Upper lobe of left lung (tissue), 6 donors: ENCODE measurements around the gene DIP2A. TPM values are rescaled to one million over a fixed set of nuclear protein-coding genes. Genes with fewer than 3 reads are reported as not detected.
A peak's percentile ranks its signal among the peaks of the same experiment; 100 is the strongest.

Experiments
- ATAC-seq, 2 donors: fragments of 200-7000 bp; cut with Tn5 transposase; one replicate each; pipeline ENCODE4 v1.9.1; 2022; ENCODE audit warnings: mild to moderate bottlenecking in 2 of 2, moderate library complexity in 2 of 2; ENCODE audit not compliant: low FRiP score in 2 of 2
- DNase-seq, 2 donors: peaks; one replicate each; pipeline ENCODE4 v3.0.0-alpha.2; 2019 to 2020
- H3K27ac ChIP-seq, 4 donors: fragments of 200-600 bp; sonication (generic); one replicate each; pipeline ENCODE4 v1.5.1; 2016 to 2019
- H3K27me3 ChIP-seq, 4 donors: fragments of 200-600 bp; sonication (generic); one replicate each; pipeline ENCODE4 v1.5.1; 2017 to 2019
- H3K36me3 ChIP-seq, 4 donors: fragments of 200-600 bp; sonication (generic); one replicate each; pipeline ENCODE4 v1.5.1; 2016 to 2019
- H3K4me1 ChIP-seq, 4 donors: fragments of 200-600 bp; sonication (generic); one replicate each; pipeline ENCODE4 v1.5.1; 2018 to 2019
- H3K4me3 ChIP-seq, 4 donors: fragments of 200-600 bp; sonication (generic); one replicate each; pipeline ENCODE4 v1.5.1; 2017 to 2019; ENCODE audit warnings: mild to moderate bottlenecking in 2 of 4, moderate library complexity in 1 of 4
- H3K9me3 ChIP-seq, 4 donors: fragments of 200-600 bp; sonication (generic); one replicate each; pipeline ENCODE4 v1.5.1; 2018 to 2019
- EP300 ChIP-seq, 4 donors: sonication (generic); formaldehyde crosslinking; IDR thresholded peaks; one replicate each; pipeline ENCODE4 v1.5.1; 2017; ENCODE audit warnings: antibody characterized with exemption in 4 of 4, control low read depth in 2 of 4
- POLR2A ChIP-seq, 4 donors: fragments of 450-650 bp; IDR thresholded peaks; one replicate each; pipeline ENCODE4 v1.5.1; 2016 to 2017; ENCODE audit warnings: antibody characterized with exemption in 4 of 4, mild to moderate bottlenecking in 2 of 4
- POLR2AphosphoS5 ChIP-seq, 2 donors: sonication (generic); formaldehyde crosslinking; IDR thresholded peaks; one replicate each; pipeline ENCODE4 v1.5.1; 2017; ENCODE audit warnings: antibody characterized with exemption in 2 of 2
- WGBS, 2 donors: methylation state at CpG; one replicate each; pipeline ENCODE4 v1.1.5; 2017 to 2018; 5-methylcytosine and 5-hydroxymethylcytosine counted together
- total RNA-seq, 6 donors: library from RNA; depleted of rRNA in 4 of 6; stranded (reverse); fragments of >200 nt in 4 of 6; gene quantifications; one replicate each; pipeline versions ENCODE4 v1.1.0 to v1.2.1, GENCODE V29; 2016 to 2021
- TF ChIP-seq, protein P1 (sequence below), 6 experiments: fragments of 450-650 bp in 4 of 6; fragments of 200-600 bp in 2 of 6; sonication (generic) in 2 of 6; IDR thresholded peaks; one replicate each; pipeline ENCODE4 v1.5.1; 2016 to 2019; ENCODE audit warnings: antibody characterized with exemption in 6 of 6
- donor health status: DM: no; HTN: no; CAD: no; lungs with moderate emphysema.
- donor health status: DM: no; HTN: yes; CAD: no; lungs with severe emphysema.

DIP2A gene
- total RNA-seq, 6 donors from 2014 or later = 22.6 to 144 (median 43.0) TPM

DNA sequence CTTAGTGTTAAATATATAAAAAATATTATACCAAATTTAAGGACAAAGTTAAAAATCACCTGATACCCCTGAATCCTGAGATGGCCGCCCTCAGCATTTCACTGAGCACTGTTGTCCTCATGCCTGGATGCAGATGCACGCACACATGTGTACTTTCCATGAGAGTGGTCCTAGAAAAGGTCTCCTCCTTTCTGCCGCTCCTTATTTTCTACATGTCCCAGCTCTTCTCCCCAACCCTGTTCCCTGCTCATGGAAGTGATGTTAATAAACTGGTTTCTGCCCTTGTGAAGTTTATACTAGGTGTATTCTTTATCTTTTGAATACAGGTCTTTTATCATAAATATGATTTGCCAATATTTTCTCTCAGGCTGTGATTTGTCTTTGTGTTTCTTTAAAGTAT lies 32.9 kb downstream of the DIP2A start:
- H3K27me3 ChIP-seq = no peaks in the 10 kb centered on the region
- peaks cover 0 to 49% (median 5%) of the 10 kb centered on the region in 4 donors for H3K36me3 ChIP-seq
- TF ChIP-seq EP300 (IDR thresholded peaks at IDR 0.05) (no peak), POLR2AphosphoS5 (IDR thresholded peaks at IDR 0.05) (no peak), POLR2A (IDR thresholded peaks at IDR 0.05) (no peak)
- TF ChIP-seq, protein P1, sequence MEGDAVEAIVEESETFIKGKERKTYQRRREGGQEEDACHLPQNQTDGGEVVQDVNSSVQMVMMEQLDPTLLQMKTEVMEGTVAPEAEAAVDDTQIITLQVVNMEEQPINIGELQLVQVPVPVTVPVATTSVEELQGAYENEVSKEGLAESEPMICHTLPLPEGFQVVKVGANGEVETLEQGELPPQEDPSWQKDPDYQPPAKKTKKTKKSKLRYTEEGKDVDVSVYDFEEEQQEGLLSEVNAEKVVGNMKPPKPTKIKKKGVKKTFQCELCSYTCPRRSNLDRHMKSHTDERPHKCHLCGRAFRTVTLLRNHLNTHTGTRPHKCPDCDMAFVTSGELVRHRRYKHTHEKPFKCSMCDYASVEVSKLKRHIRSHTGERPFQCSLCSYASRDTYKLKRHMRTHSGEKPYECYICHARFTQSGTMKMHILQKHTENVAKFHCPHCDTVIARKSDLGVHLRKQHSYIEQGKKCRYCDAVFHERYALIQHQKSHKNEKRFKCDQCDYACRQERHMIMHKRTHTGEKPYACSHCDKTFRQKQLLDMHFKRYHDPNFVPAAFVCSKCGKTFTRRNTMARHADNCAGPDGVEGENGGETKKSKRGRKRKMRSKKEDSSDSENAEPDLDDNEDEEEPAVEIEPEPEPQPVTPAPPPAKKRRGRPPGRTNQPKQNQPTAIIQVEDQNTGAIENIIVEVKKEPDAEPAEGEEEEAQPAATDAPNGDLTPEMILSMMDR (IDR thresholded peaks at IDR 0.05) = no peak
- ATAC-seq (no peak), DNase-seq (no peak)
- 95 to 99% methylated on average over 3 of the region's 3 CpGs for WGBS, 2 donors
- peaks cover 0 to 3% (median 1%) of the 10 kb centered on the region in 4 donors for H3K4me1 ChIP-seq
- no peak overlapping the region for H3K4me3 ChIP-seq
- no peaks in the 10 kb centered on the region for H3K9me3 ChIP-seq
- no peak overlapping the region for H3K27ac ChIP-seq

DNA sequence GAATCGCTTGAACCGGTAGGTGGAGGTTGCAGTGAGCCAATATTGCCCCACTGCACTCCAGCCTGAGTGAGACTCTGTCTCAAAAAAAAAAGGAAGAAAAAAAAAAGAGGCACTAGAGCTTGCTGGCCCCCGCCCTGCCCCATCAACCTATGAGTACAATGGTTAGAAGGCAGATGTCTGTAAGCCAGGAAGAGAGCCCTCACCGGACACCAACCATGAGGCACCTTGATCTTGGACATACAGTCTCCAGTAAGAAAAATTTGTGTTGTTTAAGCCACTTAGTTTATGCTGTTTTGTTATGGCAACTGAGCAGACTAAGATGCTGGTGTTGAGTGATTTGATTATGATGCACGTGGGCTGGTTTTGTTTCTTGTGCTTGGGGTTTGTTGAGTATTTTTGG lies 34.2 kb downstream of the DIP2A start:
- Histone ChIP-seq H3K9me3 (no peaks in the 10 kb centered on the region), H3K4me3 (no peak overlapping the region), H3K27ac (no peak overlapping the region), H3K27me3 (no peaks in the 10 kb centered on the region), H3K4me1 (no peaks in the 10 kb centered on the region), H3K36me3 (peaks cover 0 to 62% (median 12%) of the 10 kb centered on the region in 4 donors)
- TF ChIP-seq POLR2AphosphoS5 (IDR thresholded peaks at IDR 0.05) = no peak
- DNase-seq (no peak), ATAC-seq (no peak)
- 74 to 95% methylated on average over 5 of the region's 5 CpGs for WGBS, 2 donors

DNA sequence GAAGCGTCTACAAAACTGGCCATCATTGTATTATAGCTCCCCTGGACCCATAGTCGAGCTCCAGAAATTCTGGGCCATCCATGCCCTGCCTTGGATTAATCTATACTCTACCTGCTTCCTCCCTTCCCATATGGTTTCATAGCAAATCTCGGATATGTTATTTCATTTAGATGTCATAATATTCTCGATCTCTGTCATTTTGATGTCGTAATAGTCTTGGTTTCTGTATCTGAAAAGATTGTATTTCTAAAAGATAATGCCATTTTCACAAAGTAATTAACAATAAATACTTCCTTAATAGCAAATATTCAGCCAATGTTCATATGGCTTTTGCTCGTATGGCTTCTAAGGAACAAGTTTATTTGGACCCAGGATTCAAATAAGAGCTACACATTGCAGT lies 35.1 kb downstream of the DIP2A start:
- Histone ChIP-seq H3K36me3 (peaks cover 6 to 67% (median 22%) of the 10 kb centered on the region in 4 donors), H3K9me3 (no peaks in the 10 kb centered on the region), H3K27ac (no peak overlapping the region), H3K27me3 (no peaks in the 10 kb centered on the region), H3K4me3 (no peak overlapping the region), H3K4me1 (no peaks in the 10 kb centered on the region)
- DNase-seq (no peak), ATAC-seq (no peak)
- WGBS, 2 donors = 88 to 96% methylated on average over 6 of the region's 6 CpGs
- no peak for TF ChIP-seq POLR2A (IDR thresholded peaks at IDR 0.05)
- TF ChIP-seq EP300 (IDR thresholded peaks at IDR 0.05) = no peak
- TF ChIP-seq POLR2AphosphoS5 (IDR thresholded peaks at IDR 0.05) = no peak
- TF ChIP-seq, protein P1 (IDR thresholded peaks at IDR 0.05) = no peak

- no peak overlapping the region for H3K4me3 ChIP-seq
- DNase-seq = peak in 1 of 2 donors; percentile 78
- no peaks in the 10 kb centered on the region for H3K27me3 ChIP-seq
- ATAC-seq = peak in 1 of 2 donors; percentile 51
- TF ChIP-seq, protein P1 (IDR thresholded peaks at IDR 0.05) = no peak
- no peak for TF ChIP-seq POLR2A (IDR thresholded peaks at IDR 0.05)
- TF ChIP-seq EP300 (IDR thresholded peaks at IDR 0.05) = no peak
- no peak for TF ChIP-seq POLR2AphosphoS5 (IDR thresholded peaks at IDR 0.05)
- peaks cover 9 to 57% (median 32%) of the 10 kb centered on the region in 4 donors for H3K36me3 ChIP-seq
- no peak overlapping the region for H3K27ac ChIP-seq
- H3K4me1 ChIP-seq = peaks cover 0 to 10% (median 4%) of the 10 kb centered on the region in 4 donors
- no peaks in the 10 kb centered on the region for H3K9me3 ChIP-seq
- 90 to 95% methylated on average over 21 to 26 of the region's 26 CpGs for WGBS, 2 donors
These were observed 39.8 kb downstream of the DIP2A start for GRCh38 chr21:46498335-46499050.

- Histone ChIP-seq H3K4me1 (peaks cover 0 to 10% (median 4%) of the 10 kb centered on the region in 4 donors), H3K27me3 (no peaks in the 10 kb centered on the region), H3K36me3 (peaks cover 9 to 60% (median 38%) of the 10 kb centered on the region in 4 donors), H3K4me3 (no peak overlapping the region), H3K9me3 (no peaks in the 10 kb centered on the region), H3K27ac (peak overlapping the region in 1 of 4 donors; percentile 10)
- no peak for TF ChIP-seq EP300 (IDR thresholded peaks at IDR 0.05)
- ATAC-seq (no peak), DNase-seq (no peak)
- WGBS, 2 donors = 38 to 43% methylated on average over 3 of the region's 3 CpGs
These were observed 41.7 kb downstream of the DIP2A start for GRCh38 chr21:46500224-46500861.
